ENCODE results near the gene DMRTA2.
"Not testable (repeated sequence)": the region's sequence is repeated elsewhere in the genome, so short reads cannot be mapped to it uniquely, and the experiment has no call there.

DMRTA2 gene

GRCh38 chr1:50414853-50415234 is 8.4 kb downstream of the DMRTA2 start:
- TF ChIP-seq CTCF (conservative IDR thresholded peaks at IDR 0.05) (no peak), ZFX (IDR thresholded peaks at IDR 0.05) (no peak)

GRCh38 chr1:50412813-50413476 is 10.3 kb downstream of the DMRTA2 start:
- TF ChIP-seq CTCF (conservative IDR thresholded peaks at IDR 0.05) (no peak), ZFX (IDR thresholded peaks at IDR 0.05) (no peak)
- no peak overlapping the region for H3K27ac ChIP-seq

More at GRCh38 chr1:50414853-50415234, 8.4 kb downstream of the DMRTA2 start:
- H3K27ac ChIP-seq = no peak overlapping the region

- no peak overlapping the region for H3K27ac ChIP-seq
- no peak for TF ChIP-seq ZFX (IDR thresholded peaks at IDR 0.05)
- TF ChIP-seq CTCF (conservative IDR thresholded peaks at IDR 0.05) = no peak
Observed at GRCh38 chr1:50405814-50406213, 17.4 kb downstream of the DMRTA2 start.

- TF ChIP-seq CTCF (conservative IDR thresholded peaks at IDR 0.05) (no peak), ZFX (IDR thresholded peaks at IDR 0.05) (no peak)
- no peak overlapping the region for H3K27ac ChIP-seq
Observed at GRCh38 chr1:50393522-50394120, 29.6 kb downstream of the DMRTA2 start.

- not testable (repeated sequence) for H3K27ac ChIP-seq
Observed at GRCh38 chr1:50381551-50381950, 41.7 kb downstream of the DMRTA2 start.

GRCh38 chr1:50378770-50379169 is 44.5 kb downstream of the DMRTA2 start:
- TF ChIP-seq CTCF (conservative IDR thresholded peaks at IDR 0.05) (no peak), ZFX (IDR thresholded peaks at IDR 0.05) (no peak)

GRCh38 chr1:50373532-50373931 is 49.7 kb downstream of the DMRTA2 start:
- H3K27ac ChIP-seq = no peak overlapping the region
- no peak for TF ChIP-seq ZFX (IDR thresholded peaks at IDR 0.05)
- TF ChIP-seq CTCF (conservative IDR thresholded peaks at IDR 0.05) = no peak

More at GRCh38 chr1:50378770-50379169, 44.5 kb downstream of the DMRTA2 start:
- H3K27ac ChIP-seq = no peak overlapping the region

- TF ChIP-seq CTCF (conservative IDR thresholded peaks at IDR 0.05) (no peak), ZFX (IDR thresholded peaks at IDR 0.05) (no peak)
- no peak overlapping the region for H3K27ac ChIP-seq
Observed at GRCh38 chr1:50371749-50372148, 51.5 kb downstream of the DMRTA2 start.

All from C4-2B (cell line).